Activated CD8-positive, alpha-beta memory T cell treated with anti-CD3 and anti-CD28 coated beads, Interleukin-2, amount 50 U/mL, for 4 hours (primary cell): ENCODE measurements around the gene ADGRA1.
"Not testable (repeated sequence)": the region's sequence is repeated elsewhere in the genome, so short reads cannot be mapped to it uniquely, and the experiment has no call there.

Experiments
- DNase-seq: peaks from one replicate; pipeline ENCODE4 v3.0.0-alpha.2; 2020

The ADGRA1 gene

DNA sequence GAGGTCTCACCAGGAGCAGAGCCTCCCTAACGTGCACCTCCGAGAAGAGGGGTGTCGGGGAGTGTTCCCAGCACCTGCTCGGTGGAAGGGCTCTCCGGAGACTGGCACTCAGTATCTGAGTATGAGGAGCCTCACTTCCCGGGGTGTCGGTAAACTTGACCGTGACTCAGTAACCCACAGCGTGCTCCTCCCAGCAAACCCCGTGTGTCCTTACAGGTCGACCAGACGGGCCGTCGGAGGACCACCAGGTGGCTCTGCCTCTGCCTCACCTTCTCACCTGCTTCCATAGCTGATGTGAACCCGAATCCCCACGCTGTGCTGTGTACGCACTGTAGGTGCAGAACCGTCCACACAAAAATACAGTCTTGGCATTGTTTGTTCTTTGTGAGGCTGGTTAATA, 43.3 kb downstream of the ADGRA1 start:
- DNase-seq = no peak

DNA sequence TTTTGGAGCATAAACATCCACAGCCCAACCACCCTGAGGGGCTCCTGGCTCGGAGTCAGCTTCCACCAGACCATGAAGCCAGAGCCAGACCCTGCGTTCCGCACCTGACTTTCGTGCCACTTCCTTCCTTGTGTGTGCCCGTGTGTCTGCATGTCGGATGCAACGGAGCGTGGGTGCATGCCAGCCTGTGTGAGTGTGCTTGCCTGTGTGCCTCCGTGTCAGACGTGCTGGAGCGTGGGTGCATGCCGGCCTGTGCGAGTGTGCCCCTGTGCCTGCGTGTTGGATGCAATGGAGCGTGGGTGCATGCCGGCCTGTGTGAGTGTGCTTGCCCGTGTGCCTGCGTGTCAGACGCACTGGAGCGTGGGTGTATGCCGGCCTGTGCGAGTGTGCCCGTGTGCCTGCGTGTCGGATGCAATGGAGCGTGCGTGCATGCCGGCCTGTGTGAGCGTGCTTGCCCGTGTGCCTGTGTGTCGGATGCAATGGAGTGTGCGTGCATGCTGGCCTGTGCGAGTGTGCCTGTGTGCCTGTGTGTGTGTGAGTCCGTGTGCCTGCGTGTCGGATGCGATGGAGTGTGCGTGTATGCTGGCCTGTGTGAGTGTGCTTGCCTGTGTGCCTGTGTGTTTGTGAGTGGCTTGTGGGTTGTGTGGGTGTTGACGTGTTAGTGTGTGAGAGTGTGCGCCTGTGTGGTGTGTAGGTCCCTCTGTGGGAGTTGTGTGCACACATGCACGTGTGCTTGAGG, 44.2 kb downstream of the ADGRA1 start:
- DNase-seq = no peak

DNA sequence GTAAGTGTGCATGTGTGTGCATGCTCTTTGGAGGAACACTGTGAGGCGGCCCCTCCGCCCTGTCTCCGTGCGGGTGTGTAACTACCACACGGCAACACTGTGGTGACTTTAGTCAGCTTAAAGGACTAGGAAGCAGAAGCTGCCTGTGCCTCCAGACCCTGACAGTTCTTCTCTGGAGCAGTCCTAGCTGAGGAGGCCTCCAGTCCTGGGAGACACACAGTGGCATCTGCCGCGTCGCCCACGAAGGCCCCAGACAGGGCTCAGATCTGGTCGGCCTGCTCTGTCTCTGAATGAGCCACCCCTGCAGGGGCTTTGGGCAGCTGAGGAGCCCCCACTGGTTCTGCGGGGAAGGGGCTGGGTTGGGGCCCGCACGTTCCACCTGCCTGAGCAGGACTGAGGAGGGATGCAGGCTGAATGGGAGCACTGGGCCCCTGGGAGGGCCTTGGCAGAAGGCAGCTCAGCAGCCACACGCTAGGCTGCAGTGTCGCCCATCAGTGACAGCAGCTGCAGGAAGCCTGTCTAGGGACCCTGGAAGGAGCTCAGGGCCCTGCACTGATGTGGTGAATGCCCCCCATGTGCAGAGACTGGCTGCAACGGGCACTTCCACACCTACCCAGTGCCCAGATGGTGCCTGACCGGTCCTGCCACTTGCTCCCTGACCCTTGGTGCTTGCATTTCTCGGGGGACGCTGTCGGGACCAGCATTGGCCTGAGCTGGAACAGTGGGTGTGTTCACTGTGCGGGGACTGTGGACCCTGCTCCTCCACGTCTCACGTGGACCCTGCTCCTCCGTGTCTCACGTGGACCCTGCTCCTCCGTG, 45.0 kb downstream of the ADGRA1 start:
- DNase-seq = no peak

DNA sequence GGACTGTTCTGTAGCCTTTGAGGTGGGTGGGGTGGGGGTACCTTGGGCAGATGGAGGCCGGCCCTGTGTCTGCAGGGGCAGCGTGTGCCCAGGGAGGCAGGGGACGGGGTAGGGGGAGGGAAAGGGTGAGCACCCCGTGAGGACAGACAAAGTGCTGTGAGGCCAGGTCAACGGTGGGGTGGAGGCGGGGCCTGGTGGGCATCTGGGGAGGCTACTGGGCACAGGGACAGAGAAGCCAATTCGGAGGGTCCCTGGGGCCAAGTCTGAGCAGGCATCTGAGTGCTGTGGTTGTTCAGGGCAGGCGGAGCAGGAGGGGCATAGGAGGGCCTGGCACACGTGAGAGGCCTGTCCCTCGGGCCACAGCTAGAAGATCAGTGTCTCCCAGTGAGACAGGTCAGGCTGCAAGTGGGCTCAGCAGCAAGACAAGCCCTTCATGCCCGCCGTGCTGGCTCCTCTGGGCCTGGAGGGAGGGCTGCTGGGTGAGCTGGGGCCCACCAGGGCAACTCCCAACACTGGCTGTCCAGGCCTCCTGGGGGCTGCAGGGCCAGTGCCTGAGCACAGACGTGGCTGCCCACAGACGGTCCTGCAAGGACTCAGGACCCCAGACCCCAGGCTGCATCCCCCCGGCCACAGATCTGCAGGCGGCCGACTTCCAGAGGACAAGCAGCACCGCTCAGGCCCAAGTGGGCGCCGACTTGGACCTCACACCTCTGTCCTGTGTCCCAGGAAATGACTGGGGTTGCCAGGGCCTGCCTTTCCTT, 45.9 kb downstream of the ADGRA1 start:
- DNase-seq = peak; percentile 11

DNA sequence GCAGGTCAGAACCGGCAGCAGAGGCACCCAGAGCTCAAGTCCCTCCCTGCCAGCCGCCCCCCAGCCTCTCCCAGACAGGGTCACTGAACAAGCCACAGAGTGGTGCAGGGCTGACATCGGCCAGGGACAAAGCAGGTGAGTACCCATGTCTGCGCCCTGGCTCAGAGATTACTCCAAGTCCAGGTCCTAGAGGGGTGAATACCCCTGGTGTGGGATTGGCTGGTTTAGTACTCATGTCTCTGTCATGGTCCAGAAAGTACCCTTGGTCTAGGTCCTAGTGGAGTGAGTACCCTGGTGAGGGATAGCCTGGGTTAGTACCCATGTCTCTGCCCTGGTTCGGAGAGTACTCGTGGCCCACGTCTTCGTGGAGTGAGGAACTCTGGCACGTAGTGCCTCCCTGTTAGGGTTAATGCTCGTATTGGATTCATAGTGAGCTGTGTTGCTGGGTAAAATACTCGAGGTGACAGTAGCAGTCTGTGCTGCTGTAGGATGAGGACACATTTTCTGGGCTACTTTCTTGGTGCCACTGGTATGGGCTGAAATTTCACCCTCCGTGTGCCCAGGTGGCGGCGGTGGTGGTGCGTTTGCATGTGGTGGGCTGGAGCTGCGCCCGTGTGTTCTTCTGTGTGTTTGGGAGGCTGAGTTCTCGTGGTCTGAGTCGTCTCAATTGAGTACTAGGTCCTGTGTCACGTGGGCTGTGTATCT, 46.8 kb downstream of the ADGRA1 start:
- DNase-seq = no peak

DNA sequence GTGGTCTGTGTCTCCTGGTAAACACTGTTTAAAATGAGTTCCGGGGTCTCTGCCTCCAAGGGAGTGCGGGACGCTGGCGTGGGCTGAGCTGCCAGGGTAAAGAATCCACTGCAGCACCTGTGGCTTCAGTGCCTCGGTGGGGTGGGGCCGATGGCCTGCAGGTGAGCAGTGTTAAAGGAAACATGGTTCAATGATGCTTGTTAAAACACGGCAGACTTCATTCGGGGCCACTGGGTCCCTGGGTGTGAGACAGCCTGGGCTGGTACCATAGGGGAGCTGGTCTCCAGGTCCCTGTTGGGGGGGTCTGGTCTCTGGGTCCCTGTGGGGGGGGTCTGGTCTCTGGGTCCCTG, 47.4 kb downstream of the ADGRA1 start:
- no peak for DNase-seq

DNA sequence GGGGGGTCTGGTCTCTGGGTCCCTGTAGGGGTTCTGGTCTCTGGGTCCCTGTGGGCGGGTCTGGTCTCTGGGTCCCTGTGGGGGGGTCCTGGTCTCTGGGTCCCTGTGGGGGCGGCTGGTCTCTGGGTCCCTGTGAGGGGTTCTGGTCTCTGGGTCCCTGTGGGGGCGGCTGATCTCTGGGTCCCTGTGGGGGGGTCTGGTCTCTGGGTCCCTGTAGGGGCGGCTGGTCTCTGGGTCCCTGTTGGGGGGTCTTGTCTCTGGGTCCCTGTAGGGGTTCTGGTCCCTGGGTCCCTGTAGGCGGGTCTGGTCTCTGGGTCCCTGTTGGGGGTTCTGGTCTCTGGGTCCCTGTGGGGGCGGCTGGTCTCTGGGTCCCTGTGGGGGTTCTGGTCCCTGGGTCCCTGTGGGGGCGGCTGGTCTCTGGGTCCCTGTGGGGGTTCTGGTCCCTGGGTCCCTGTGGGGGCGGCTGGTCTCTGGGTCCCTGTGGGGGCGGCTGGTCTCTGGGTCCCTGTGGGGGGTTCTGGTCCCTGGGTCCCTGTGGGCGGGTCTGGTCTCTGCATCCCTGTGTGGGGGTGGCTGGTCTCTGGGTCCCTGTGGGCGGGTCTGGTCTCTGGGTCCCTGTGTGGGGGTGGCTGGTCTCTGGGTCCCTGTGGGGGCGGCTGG, 49.9 kb downstream of the ADGRA1 start:
- DNase-seq = not testable (repeated sequence)

DNA sequence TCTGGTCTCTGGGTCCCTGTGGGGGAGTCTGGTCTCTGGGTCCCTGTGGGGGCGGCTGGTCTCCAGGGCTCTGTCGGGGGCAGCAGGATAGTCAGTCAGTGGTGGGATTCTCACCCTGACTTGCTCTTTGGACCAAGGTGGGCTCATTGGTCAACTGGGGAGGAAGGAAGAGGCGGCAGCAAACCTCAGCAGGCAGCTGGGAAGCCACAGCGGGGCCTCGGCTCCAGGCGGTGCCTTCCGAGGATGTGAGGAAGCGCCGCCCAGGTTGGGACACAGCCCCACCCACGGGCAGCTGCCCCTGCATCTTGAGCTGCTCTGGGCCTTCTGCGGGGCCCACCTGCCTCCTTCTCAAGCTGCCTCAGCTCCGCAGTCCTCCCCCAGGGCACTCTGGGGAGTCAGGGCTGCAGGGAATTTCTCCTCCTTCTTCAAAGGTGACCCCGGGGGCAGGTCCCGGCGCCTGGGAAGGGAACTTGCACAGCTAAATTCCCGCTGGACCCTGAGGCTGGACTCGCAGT, 51.9 kb downstream of the ADGRA1 start:
- DNase-seq = peak; percentile 14

DNA sequence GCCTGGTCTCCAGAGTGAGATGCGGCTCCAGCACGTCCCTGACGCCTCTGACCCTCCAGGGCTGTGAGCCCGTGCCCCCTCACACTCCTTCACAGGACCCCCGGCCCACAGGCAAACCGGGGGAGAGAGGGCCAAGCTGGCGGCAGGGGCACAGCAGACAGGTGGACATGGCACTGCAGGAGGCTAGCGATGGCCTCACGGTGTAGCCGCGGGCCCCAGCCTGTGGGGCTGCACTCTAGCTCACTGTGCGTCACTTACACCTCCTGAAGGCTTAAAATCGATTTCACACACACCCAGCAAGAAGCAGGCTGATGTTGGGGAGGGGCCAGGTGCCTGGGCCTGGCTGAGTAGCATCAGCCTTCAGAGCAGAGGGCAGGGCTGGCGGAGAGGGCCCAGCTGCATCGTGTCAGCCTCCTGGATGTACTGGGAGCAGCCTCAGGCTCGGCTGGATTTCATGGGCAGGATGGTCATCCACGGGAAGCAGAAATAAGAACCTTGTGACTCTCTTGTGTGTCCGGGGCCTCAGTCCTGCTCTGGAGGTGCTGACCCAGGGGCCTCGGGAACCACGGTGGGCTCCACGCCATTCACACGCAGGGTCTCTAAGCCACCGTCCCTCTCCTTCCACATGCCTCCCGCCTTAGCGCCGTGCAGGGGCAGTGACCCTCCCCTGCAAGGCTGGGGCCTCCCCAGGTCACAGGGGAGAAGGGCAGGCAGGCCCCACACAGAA, 52.9 kb downstream of the ADGRA1 start:
- no peak for DNase-seq

DNA sequence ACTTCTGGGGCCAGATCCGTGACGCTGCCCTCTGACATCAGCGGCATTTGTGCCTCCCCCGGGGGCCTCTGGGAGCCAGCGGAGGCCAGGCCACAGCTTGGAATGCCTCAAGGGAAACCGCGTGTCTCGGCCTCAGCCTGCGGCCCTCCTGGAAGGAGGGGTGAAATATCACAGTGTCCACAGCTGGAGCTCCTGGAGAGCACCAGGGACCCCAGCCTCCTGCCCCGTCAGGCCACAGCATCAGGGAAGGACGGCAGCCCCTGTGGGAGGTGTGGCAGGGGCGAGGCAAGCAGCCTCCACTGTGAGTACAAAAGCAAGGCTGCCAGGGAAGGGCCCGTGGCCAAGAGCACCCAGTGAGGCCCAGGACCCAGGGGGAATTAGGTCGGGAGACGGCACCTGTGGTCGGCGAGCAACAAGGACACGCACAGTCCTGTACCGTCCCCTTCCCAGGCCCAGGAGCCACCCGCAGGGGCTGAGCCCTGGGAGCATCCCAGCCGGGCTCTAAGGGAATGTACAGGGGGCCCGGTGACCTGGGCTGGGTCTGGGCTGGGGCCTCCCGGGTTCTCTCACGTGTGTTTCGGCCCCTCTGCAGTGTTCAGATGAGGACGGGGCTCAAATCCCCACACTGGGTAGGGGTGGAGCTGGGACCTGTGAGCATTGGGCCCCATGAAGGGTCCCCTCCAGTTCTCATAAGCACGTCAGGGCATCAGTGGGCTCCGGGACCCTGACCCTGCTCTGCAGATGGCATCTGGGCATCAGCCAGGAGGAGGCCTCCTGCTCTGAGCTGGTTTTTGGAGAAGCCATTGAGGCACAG, 53.6 kb downstream of the ADGRA1 start:
- no peak for DNase-seq

DNA sequence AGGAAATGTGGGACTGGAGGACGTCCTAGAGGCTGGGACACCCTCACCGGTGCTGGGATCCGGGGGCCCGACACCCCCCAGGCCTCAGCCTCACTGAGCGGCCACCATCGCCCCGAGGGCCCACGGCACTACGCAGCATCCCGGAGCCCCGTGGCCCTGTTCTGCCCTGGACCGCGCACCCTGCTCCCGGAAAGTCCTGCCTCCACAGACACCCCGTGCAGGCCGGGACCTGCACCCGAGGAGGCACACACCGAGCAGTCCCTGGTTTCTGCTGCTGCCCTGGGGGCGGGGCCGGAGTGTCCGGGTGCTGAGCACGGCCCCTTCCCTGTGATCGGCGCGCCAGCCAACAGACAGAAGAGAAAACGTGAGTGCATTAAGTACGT, 54.2 kb downstream of the ADGRA1 start:
- no peak for DNase-seq

DNA sequence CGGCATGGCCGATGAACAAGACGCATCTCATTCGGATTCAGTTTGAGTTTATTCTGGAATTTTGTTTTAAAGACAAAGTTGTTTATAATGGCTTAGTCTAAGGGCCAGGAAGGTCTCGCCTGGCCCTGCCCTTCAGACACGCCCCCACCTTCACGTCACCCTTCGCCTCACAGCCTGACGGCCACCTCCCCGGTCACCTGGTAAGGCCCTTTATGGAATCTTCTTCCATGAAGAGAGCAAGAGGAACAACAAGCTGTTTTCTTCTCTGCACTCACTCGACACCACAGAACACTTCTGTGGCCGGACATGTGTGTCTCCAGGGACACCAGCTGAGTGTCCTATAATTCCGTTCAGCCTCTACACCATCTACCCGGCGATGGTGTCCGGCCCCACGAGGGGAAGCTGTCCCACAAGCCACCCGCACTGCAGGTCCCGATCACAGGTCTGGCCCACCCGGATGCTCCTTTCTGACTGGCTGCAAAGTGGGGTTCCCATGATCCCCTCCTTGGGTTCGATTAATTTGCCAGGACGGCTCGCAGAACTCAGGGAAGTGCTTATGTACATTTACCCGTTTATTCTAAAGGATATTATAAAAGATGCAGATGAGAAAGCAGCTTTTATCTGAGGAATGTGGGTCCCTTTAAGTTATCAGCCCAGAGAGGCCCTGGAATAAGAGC, 54.9 kb downstream of the ADGRA1 start:
- DNase-seq = no peak

DNA sequence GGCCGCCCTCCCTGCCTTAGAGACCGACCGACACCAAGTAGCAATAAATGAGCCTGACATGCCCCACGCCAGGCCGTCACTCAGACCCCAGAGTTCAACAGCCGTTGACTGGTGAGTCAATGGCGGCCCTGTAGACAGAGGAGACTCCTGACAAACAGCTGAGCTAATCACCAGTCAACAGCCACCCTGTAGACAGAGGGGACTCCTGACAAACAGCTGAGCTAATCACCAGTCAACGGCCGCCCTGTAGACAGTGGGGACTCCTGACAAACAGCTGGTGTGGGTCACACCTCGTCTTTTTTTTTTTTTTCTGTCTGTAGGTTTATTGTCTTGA, 55.4 kb downstream of the ADGRA1 start:
- no peak for DNase-seq

DNA sequence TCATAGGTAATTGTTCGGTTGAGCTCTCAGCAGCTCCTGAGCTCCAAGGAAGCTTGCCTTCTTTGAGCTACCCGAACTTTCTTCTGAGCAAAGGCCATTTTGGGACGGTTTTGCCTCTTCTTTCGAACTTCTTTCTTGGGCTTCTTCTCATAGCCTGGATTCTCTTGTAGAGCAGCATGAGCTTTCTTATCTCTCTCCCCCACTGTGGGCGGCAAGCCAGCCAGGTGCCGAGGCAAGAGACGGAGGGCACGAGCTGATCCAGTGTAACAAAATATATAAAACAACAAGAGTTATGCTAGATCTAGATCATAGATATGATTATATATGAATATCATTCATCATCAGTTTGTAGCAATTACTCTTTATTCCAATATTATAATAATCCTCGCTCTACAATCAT, 55.8 kb downstream of the ADGRA1 start:
- no peak for DNase-seq

DNA sequence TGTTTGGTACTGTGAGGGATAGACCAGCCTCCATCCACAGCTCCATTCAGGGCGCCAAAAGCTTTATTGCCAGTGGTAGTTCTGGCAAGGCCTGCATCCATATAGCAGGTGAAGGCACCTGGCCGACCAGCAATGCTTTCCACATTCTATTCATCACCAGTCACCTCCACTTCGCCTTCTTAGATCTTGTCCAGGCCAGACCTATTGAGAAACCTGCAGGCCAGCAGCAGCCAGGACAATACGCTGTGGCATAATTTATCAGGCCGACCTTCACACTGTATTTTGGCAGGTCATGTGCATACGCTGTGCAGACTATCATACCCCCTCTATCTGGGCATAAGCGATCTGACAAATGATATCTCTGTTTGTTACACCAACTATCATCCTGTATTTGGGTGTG, 57.0 kb downstream of the ADGRA1 start:
- no peak for DNase-seq

DNA sequence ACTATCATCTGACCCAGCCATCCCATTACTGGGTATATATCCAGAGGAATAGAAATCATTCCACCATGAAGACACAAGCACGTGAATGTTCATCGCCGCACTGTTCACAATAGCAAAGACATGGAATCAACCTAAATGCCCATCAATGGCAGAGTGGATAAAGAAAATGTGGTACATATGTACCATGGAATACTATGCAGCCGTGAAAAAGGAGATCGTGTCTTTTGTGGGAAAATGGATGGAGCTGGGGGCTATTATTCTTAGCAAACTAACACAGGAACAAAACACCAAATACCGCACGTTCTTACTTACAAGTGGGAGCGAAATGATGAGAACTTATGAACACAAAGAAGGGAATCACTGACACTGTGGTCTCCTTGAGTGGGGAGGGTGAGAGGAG, 62.5 kb downstream of the ADGRA1 start:
- no peak for DNase-seq

DNA sequence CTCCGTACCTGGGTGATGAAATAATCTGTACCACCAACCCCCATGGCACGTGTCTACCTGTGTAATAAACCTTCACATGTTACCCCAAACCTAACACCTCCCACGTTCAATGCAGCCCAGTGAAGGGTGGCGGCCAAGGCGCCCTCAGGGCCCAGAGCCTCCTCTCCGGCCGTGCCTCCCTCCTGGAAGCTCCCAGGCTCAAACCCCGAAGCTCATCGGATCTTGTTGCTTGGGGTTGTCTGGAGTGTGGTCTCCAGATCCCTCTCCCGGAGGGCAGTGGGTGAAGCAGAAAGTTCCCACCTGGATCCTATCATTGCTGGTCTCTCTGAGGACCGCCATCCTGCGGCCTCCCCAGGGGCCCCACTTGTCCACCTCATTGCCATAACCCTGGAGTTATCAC, 62.9 kb downstream of the ADGRA1 start:
- no peak for DNase-seq

DNA sequence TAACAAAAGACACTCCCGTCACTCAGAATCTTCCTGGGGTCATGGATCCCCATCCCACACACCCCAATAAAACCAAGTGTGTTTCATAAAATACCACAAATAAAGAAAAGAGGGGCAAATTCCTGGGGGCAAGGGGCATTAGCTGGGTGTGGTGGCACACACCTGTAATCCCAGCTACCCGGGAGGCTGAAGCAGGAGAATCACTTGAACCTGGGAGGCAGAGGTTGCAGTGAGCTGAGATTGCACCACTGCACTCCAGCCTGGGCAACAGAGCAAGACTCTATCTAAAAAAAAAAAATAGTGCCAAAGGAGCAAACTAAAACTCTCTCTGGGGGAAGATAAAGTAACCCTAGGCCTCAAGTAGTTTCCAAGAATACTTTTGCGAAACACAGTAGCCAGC, 63.3 kb downstream of the ADGRA1 start:
- DNase-seq = not testable (repeated sequence)

DNA sequence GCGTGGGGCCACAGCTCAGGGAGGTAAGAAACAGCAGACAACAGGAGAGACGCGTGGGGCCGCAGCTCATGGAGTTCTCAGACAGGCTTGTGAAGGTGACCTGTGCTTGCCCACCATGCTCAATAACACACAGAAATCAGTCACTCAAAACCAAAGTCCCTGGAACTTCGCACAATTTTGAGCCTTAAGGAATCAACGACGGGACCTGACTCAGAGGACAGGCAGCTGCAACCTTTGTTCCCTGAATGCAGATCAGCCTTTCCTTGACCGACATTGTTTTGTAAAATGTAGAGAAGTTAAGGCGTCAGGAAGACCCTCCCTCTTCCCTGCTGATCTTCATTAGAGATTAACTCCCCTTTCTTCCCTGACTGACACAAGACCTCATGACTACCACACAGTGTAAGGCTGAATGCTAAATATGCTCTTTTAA, 63.8 kb downstream of the ADGRA1 start:
- no peak for DNase-seq

DNA sequence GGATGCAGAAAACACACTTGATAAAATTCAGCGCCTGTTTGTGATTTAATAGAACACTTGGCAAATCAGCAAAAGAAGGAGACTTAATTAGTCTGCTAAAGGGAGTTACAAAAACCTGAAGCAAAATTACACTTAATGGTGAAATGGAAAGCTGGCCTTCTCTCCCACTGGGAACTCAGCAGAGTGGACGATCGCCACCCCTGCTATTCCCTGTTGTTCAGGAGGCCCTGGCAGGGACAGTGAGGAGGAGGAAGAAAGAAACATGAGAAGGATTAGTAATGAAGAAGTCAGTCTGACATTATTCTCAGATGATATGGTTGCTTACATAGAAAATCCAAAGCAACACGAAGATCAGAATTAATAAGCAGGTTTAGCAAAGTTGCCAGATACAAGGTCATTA, 66.7 kb downstream of the ADGRA1 start:
- no peak for DNase-seq
